EH (cell line): ENCODE data around the gene TNFRSF6B.

ENCODE experiments used
- DNase-seq: peaks from one replicate; pipeline ENCODE4 v3.0.0-alpha.2; 2015; ENCODE audit warnings: low read depth

Gene TNFRSF6B

GRCh38 chr20:63686094-63686491 is 10.4 kb upstream of the TNFRSF6B start:
- DNase-seq = no peak

- peak; percentile 83 for DNase-seq
These were observed 9.7 kb upstream of the TNFRSF6B start for GRCh38 chr20:63686492-63687321.

- no peak for DNase-seq
These were observed 8.9 kb upstream of the TNFRSF6B start for GRCh38 chr20:63687419-63688178.

GRCh38 chr20:63688228-63689045 is 8.0 kb upstream of the TNFRSF6B start:
- no peak for DNase-seq

GRCh38 chr20:63689046-63690002 is 7.1 kb upstream of the TNFRSF6B start:
- DNase-seq = no peak

GRCh38 chr20:63690003-63690897 is 6.2 kb upstream of the TNFRSF6B start:
- no peak for DNase-seq

GRCh38 chr20:63690898-63691710 is 5.3 kb upstream of the TNFRSF6B start:
- no peak for DNase-seq

- DNase-seq = no peak
These were observed 4.6 kb upstream of the TNFRSF6B start for GRCh38 chr20:63691711-63692435.

- DNase-seq = peak; percentile 48
These were observed 3.9 kb upstream of the TNFRSF6B start for GRCh38 chr20:63692436-63693082.

GRCh38 chr20:63693083-63693732 is 3.2 kb upstream of the TNFRSF6B start:
- DNase-seq = no peak

- DNase-seq = no peak
These were observed 2.5 kb upstream of the TNFRSF6B start for GRCh38 chr20:63693733-63694583.

- no peak for DNase-seq
These were observed 1.6 kb upstream of the TNFRSF6B start for GRCh38 chr20:63694584-63695423.

- DNase-seq = no peak
These were observed 787 bp upstream of the TNFRSF6B start for GRCh38 chr20:63695424-63696305.

- no peak for DNase-seq
These were observed 185 bp upstream of the TNFRSF6B start for GRCh38 chr20:63696306-63696627.

GRCh38 chr20:63697357-63697867 is 960 bp downstream of the TNFRSF6B start:
- no peak for DNase-seq
